DMS53 (cell line): ENCODE data around the gene RPRM.
"Not testable (repeated sequence)": the region's sequence is repeated elsewhere in the genome, so short reads cannot be mapped to it uniquely, and the experiment has no call there.

Experiments used
- DNase-seq: peaks from one replicate; lab custom pipeline; 2025; lab: John Stamatoyannopoulos, UW

The RPRM gene

GRCh38 chr2:153455861-153456260, 22.7 kb downstream of the RPRM start:
- no peak for DNase-seq

GRCh38 chr2:153455403-153455802, 23.2 kb downstream of the RPRM start:
- no peak for DNase-seq

- DNase-seq = no peak
These were observed 27.0 kb downstream of the RPRM start for GRCh38 chr2:153451611-153452010.

GRCh38 chr2:153443106-153443505, 35.5 kb downstream of the RPRM start:
- no peak for DNase-seq

GRCh38 chr2:153442616-153443015, 35.9 kb downstream of the RPRM start:
- DNase-seq = not testable (repeated sequence)

- not testable (repeated sequence) for DNase-seq
These were observed 38.5 kb downstream of the RPRM start for GRCh38 chr2:153440090-153440489.

GRCh38 chr2:153433403-153433802, 45.2 kb downstream of the RPRM start:
- no peak for DNase-seq

- DNase-seq = peak; percentile 58
These were observed 46.2 kb downstream of the RPRM start for GRCh38 chr2:153432381-153432780.

- no peak for DNase-seq
These were observed 47.4 kb downstream of the RPRM start for GRCh38 chr2:153431114-153431513.
